ACC112 (cell line): ENCODE data around the gene ORC5.

Experiments used
- H2AFZ ChIP-seq: fragments of 200-600 bp; sonication (generic); one replicate; pipeline ENCODE4 v1.6.0; 2017; ENCODE audit warnings: antibody characterized with exemption, low read length; ENCODE audit not compliant: unreplicated experiment
- H3K27ac ChIP-seq: fragments of 200-600 bp; sonication (generic); 2 replicates; pipeline ENCODE4 v1.5.1; 2014; ENCODE audit warnings: low read depth, mild to moderate bottlenecking, antibody characterized with exemption, low read length, moderate library complexity
- H3K27me3 ChIP-seq: fragments of 200-600 bp; sonication (generic); 2 replicates; pipeline ENCODE4 v1.6.1; 2014; ENCODE audit warnings: mild to moderate bottlenecking, antibody characterized with exemption, low read length, moderate library complexity, mixed read lengths; ENCODE audit not compliant: insufficient read depth
- H3K36me3 ChIP-seq: fragments of 200-600 bp; sonication (generic); 2 replicates; pipeline ENCODE4 v1.6.1; 2016; ENCODE audit warnings: mild to moderate bottlenecking, antibody characterized with exemption, low read length, moderate library complexity, mixed read lengths; ENCODE audit not compliant: insufficient read depth
- H3K4me1 ChIP-seq: fragments of 200-600 bp; sonication (generic); one replicate; pipeline ENCODE4 v1.6.1; 2016; ENCODE audit warnings: low read length, mixed read lengths; ENCODE audit not compliant: insufficient read depth, unreplicated experiment, control insufficient read depth
- H3K4me3 ChIP-seq: fragments of 200-600 bp; sonication (generic); 2 replicates; pipeline ENCODE4 v1.5.1; 2014; ENCODE audit warnings: mild to moderate bottlenecking, low read depth, low read length
- H3K79me2 ChIP-seq: fragments of 200-600 bp; sonication (generic); one replicate; pipeline ENCODE4 v1.6.0; 2016; ENCODE audit warnings: low read length; ENCODE audit not compliant: control insufficient read depth, unreplicated experiment, insufficient read depth

Gene ORC5

DNA sequence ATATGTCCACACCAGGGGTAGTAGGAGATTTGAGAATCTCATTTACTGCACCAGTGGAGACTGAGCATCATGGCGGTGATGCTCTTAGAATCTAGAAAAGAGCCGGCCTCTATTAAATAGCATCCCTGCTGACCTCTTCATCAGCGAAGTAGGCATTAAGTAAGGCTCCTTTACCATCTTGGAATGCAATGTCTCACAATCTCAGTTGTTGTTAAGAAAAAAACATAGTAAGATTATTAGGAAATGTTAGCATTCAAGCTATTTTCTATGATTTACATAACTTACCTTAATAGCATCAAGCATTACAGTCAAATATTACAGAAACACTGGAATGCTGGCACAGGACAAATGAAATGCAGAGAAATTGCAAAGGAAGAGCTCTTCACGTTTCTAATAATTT, 54.5 kb downstream of the ORC5 start:
- Histone ChIP-seq H3K27ac (no peak overlapping the region), H3K79me2 (no peaks in the 10 kb centered on the region), H3K27me3 (no peaks in the 10 kb centered on the region), H3K4me3 (no peak overlapping the region), H3K36me3 (0 out of 2 replicates have a peak, but pooled peaks cover 3% of the 10 kb centered on the region), H3K4me1 (no peaks in the 10 kb centered on the region), H2AFZ (no peak overlapping the region)

DNA sequence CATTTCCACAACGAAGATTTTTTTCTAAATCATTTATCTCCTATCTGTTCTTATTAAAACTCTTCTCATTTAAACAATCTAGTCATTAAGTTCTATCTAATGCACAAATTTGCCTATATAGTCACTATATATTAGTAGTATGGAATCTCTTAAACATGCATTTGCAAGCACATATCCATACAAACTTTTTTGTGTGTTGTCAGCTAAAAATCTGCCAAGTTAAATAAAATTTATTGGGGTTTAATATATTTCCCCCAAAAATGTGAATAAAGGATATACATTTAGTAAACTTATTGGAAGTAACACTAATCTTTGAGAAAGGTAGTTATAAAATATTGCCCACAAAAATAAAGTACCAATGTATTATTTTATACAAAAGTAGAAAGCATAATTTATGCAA, 55.3 kb downstream of the ORC5 start:
- Histone ChIP-seq H3K79me2 (no peaks in the 10 kb centered on the region), H3K27ac (no peak overlapping the region)

DNA sequence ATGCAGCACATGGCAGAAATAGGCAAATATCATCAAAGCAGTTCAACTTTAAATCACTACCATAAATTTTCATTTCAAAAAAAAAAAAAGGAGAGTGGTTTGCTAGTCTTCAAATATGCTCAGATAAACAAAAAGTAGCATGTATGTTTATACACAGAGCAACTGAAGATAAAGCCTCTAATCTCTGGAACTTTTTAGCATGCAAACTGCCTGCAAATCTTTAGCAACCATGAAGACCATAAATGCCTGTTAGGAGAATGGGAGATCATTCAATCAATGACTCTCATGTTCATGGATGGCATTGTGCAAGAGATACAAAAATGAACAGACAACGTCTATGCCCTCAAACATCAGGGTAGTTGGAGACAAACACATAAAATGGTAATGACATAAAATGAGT, 57.3 kb downstream of the ORC5 start:
- H3K79me2 ChIP-seq, result no peaks in the 10 kb centered on the region
- H3K36me3 ChIP-seq, result 0 out of 2 replicates have a peak, but pooled peaks cover 4% of the 10 kb centered on the region
- no peaks in the 10 kb centered on the region for H3K27me3 ChIP-seq
- H3K27ac ChIP-seq, result no peak overlapping the region
- H3K4me3 ChIP-seq, result no peak overlapping the region
- no peak overlapping the region for H2AFZ ChIP-seq
- H3K4me1 ChIP-seq, result no peaks in the 10 kb centered on the region

More for the DNA sequence above, 55.3 kb downstream of the ORC5 start:
- H3K27me3 ChIP-seq, result no peaks in the 10 kb centered on the region
- H3K4me3 ChIP-seq, result no peak overlapping the region
- H3K4me1 ChIP-seq, result no peaks in the 10 kb centered on the region
- H2AFZ ChIP-seq, result no peak overlapping the region
- 0 out of 2 replicates have a peak, but pooled peaks cover 3% of the 10 kb centered on the region for H3K36me3 ChIP-seq

DNA sequence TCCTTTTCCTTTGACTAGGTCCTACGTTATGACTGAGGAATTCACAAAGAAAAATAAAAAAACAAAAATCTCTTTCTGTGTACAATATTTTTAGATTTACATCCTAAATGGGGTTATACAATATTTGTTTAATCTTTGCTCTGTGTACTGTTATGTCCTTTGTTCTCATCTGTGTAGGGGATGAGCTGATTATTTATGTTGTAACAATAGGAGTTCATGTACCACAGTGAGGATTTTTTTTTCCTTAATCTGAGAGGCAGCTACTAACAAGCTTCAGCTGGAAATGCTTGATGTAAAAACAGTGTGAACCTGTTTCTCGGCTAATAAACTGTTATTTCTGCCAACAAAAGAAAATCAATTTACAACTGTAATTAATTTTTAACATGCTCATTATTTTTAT, 58.0 kb downstream of the ORC5 start:
- Histone ChIP-seq H3K4me1 (no peaks in the 10 kb centered on the region), H3K36me3 (0 out of 2 replicates have a peak, but pooled peaks cover 5% of the 10 kb centered on the region), H3K4me3 (no peak overlapping the region), H2AFZ (no peak overlapping the region), H3K79me2 (no peaks in the 10 kb centered on the region), H3K27me3 (no peaks in the 10 kb centered on the region), H3K27ac (no peak overlapping the region)

DNA sequence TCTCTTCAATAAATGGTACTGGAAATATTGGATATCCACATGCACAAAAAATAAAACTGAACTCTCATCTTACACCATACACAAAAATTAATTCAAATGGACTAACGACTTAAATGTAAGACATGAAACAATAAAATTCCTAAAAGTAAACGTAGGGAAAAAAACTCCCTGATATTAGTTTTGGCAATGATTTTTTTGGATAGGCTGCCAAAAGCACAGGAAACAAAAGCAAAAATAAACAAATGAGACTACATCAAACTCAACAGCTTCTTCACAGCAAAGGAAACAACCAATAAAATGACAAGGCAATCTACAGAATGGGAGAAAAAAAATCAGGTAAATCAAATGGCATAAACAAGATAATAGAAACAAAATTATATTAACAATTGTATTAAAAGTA, 65.7 kb downstream of the ORC5 start:
- Histone ChIP-seq H3K36me3 (0 out of 2 replicates have a peak, but pooled peaks cover 3% of the 10 kb centered on the region), H3K4me1 (peaks cover 3% of the 10 kb centered on the region), H3K27ac (no peak overlapping the region), H3K79me2 (no peaks in the 10 kb centered on the region), H3K4me3 (no peak overlapping the region), H3K27me3 (no peaks in the 10 kb centered on the region), H2AFZ (no peak overlapping the region)

DNA sequence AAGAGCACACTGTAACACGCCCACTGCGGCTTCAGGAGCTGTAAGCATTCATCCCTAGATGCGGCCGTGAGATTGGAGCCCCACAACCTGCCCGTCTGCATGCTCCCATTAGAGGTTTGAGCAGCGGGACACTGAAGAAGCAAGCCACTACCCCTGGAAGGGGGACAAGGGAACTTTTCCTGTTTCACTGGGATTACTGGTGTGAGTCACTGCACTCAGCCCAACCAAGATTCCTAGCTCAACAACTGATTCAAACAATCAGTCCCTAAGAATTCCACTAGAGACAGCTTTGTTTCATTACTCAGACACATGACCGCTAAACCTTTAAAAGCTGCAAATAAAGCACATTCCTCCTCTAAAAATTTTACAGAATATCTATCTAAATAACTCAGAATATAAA, 69.8 kb downstream of the ORC5 start:
- Histone ChIP-seq H2AFZ (no peak overlapping the region), H3K36me3 (peaks cover 4% of the 10 kb centered on the region), H3K27ac (no peak overlapping the region), H3K79me2 (no peaks in the 10 kb centered on the region), H3K4me3 (no peak overlapping the region), H3K27me3 (no peaks in the 10 kb centered on the region), H3K4me1 (peaks cover 3% of the 10 kb centered on the region)

DNA sequence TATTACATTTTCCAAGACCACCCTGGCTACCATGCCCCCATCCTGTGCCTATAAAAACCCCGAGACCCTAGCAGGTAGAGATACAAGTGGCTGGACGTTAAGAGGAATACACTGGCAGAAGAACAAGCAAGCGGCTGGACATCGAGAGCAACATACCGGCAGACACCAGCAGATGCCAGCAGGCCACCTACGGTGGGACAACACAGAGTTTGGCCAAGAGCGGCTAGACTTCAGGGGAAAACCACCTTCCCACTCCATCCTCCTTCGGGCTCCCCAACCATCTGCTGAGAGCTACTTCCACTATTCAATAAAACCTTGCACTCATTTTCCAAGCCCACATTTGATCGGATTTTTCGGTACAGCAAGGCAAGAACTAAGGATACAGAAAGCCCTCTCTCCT, 70.3 kb downstream of the ORC5 start:
- Histone ChIP-seq H3K27me3 (no peaks in the 10 kb centered on the region), H3K4me1 (peaks cover 3% of the 10 kb centered on the region), H2AFZ (no peak overlapping the region), H3K36me3 (peaks cover 7% of the 10 kb centered on the region), H3K27ac (no peak overlapping the region), H3K4me3 (no peak overlapping the region), H3K79me2 (no peaks in the 10 kb centered on the region)

DNA sequence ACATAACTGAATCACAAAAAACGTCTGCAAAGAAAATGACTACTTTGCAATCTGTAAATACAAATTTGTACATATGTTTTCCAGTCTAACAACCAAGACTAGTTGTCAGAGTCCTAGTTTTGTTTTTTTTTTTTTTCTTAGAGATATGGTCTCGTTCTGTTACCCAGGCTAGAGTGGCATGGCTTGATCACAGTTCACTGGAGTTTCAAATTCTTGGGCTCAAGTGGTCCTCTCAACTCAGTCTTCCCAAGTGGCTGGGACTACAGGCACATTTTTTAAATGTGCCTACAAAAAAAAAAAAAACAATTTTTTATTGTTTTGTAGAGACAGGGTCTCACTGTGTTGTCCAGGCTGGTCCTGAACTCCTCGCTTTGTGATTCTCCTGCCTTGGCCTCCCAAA, 70.8 kb downstream of the ORC5 start:
- Histone ChIP-seq H3K4me3 (no peak overlapping the region), H3K4me1 (peaks cover 3% of the 10 kb centered on the region), H3K36me3 (peaks cover 12% of the 10 kb centered on the region), H3K27ac (no peak overlapping the region), H3K79me2 (no peaks in the 10 kb centered on the region), H2AFZ (no peak overlapping the region), H3K27me3 (no peaks in the 10 kb centered on the region)

DNA sequence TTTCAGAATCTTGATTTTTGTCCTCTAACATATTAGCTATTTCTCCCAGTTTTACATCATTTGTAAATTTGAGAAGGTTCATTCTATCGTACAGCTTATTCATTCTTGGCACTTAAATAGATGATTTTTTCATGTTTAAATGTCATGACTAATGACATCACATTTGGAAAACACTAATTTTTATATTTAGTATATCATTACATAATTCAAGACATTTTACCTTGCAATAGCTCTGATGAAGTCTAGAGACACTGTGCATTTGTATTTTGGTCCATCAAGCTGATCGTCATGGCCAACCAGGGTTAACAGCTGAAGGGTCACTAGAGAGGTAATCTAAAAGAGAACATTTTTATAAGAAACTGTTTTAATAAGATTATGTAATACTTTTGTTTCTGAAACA, 71.3 kb downstream of the ORC5 start:
- Histone ChIP-seq H3K4me3 (no peak overlapping the region), H3K79me2 (no peaks in the 10 kb centered on the region), H2AFZ (no peak overlapping the region), H3K27me3 (no peaks in the 10 kb centered on the region), H3K4me1 (peaks cover 3% of the 10 kb centered on the region), H3K36me3 (peaks cover 14% of the 10 kb centered on the region), H3K27ac (no peak overlapping the region)

DNA sequence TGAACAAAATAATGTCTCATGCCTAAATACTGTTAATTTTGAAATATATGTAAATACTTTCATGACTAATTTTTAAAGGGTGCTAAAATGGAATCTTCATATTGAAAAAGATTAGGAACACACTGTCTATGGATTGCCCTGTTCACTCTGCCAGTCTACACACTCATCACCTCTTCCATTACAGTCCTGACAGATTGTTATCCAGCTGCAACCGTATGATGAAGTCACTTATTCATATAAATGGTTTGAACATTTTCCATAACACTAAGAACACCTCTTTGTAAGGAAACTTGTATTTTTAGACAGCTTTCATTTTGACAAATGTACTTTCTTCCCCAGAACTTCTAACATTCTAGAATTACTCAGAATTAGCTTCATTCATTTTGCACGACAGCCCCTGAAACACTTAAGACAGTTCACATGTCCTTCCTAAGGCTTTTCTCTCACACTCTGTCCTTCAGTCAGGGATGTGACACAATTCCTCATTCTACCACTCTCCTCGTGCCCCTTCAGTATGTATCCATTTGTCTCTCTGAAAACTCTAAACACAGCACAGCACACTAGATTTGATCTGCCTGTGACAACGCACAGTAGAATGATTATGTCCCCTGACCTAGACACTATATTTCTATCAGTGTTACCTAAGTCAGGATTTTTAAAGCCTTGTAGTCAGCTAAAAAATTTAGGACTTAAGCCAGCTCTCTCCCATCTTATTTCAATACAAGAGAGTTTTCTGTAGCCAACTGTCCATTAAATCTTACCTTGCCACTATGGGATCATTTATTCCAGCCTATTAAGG, 71.9 kb downstream of the ORC5 start:
- Histone ChIP-seq H3K4me3 (no peak overlapping the region), H3K79me2 (no peaks in the 10 kb centered on the region), H3K36me3 (peaks cover 18% of the 10 kb centered on the region), H3K27ac (no peak overlapping the region), H2AFZ (no peak overlapping the region), H3K27me3 (no peaks in the 10 kb centered on the region), H3K4me1 (peaks cover 3% of the 10 kb centered on the region)

DNA sequence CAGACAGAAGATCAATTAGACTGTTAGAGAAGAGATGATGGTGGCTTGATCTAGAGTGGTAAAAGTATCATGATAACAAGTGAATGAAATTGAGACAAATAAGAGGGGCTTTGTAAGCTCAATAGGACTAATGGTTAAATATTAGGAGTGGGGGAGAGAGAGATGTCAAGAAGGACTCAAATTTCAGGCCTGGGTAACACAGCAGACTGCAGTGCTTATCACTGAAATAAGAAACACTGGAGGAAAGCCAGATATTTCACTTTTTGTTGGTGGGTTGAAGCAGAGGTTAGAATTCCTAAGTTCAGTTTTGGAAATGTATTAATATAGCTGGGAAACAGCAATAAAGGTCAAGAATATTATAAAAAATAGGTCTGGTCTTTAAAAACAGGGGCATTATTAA, 74.6 kb downstream of the ORC5 start:
- no peak overlapping the region for H3K4me3 ChIP-seq
- H3K36me3 ChIP-seq, result peaks cover 33% of the 10 kb centered on the region
- H2AFZ ChIP-seq, result no peak overlapping the region
- H3K27ac ChIP-seq, result no peak overlapping the region
- no peaks in the 10 kb centered on the region for H3K4me1 ChIP-seq
- no peaks in the 10 kb centered on the region for H3K79me2 ChIP-seq
- H3K27me3 ChIP-seq, result no peaks in the 10 kb centered on the region
